Gastrocnemius medialis (tissue), 4 donors: Measurements from ENCODE around the gene FOCAD.

Source experiments
- CTCF ChIP-seq, 5 experiments: fragments of 450-650 bp in 3 of 5; fragments of 200-600 bp in 2 of 5; sonication (generic) in 2 of 5; IDR thresholded peaks in 4 of 5; conservative IDR thresholded peaks in 1 of 5; 1 replicate in 4 of 5; 2 replicates in 1 of 5; pipeline ENCODE4 v1.5.1; 2016 to 2019; ENCODE audit warnings: antibody characterized with exemption in 5 of 5, mild to moderate bottlenecking in 3 of 5, moderate library complexity in 3 of 5
- POLR2A ChIP-seq, 2 donors: fragments of 450-650 bp; IDR thresholded peaks; one replicate each; pipeline ENCODE4 v1.6.1; 2017; ENCODE audit warnings: antibody characterized with exemption in 2 of 2, mild to moderate bottlenecking in 2 of 2, moderate library complexity in 2 of 2

GRCh38 chr9:20693068-20693467 lies 9.0 kb downstream of the FOCAD start:
- TF ChIP-seq CTCF (IDR thresholded peaks at IDR 0.05 in 4 of 5, conservative IDR thresholded peaks at IDR 0.05 in 1 of 5) (no peak), POLR2A (IDR thresholded peaks at IDR 0.05) (no peak)
